ENCODE measurements around the gene MCTP2.
"Not testable (repeated sequence)": the region's sequence is repeated elsewhere in the genome, so short reads cannot be mapped to it uniquely, and the experiment has no call there.

MCTP2 gene

GRCh38 chr15:94235646-94236045 lies 4.3 kb downstream of the MCTP2 start:
- no peak for DNase-seq

- no peak for DNase-seq
Measured at GRCh38 chr15:94236608-94237007, 5.2 kb downstream of the MCTP2 start.

- DNase-seq, result no peak
Measured at GRCh38 chr15:94237903-94238302, 6.5 kb downstream of the MCTP2 start.

- no peak for DNase-seq
Measured at GRCh38 chr15:94238539-94239118, 7.3 kb downstream of the MCTP2 start.

- DNase-seq, result no peak
Measured at GRCh38 chr15:94239474-94239873, 8.1 kb downstream of the MCTP2 start.

- DNase-seq, result no peak
Measured at GRCh38 chr15:94240480-94240879, 9.1 kb downstream of the MCTP2 start.

GRCh38 chr15:94242257-94242656 lies 10.9 kb downstream of the MCTP2 start:
- no peak for DNase-seq

- not testable (repeated sequence) for DNase-seq
Measured at GRCh38 chr15:94243003-94243402, 11.6 kb downstream of the MCTP2 start.

GRCh38 chr15:94243418-94243817 lies 12.1 kb downstream of the MCTP2 start:
- DNase-seq, result no peak

GRCh38 chr15:94246016-94246415 lies 14.7 kb downstream of the MCTP2 start:
- DNase-seq, result no peak

- DNase-seq, result no peak
Measured at GRCh38 chr15:94247789-94248638, 16.7 kb downstream of the MCTP2 start.

GRCh38 chr15:94250801-94251200 lies 19.4 kb downstream of the MCTP2 start:
- DNase-seq, result no peak

GRCh38 chr15:94252223-94252766 lies 20.9 kb downstream of the MCTP2 start:
- DNase-seq, result no peak

GRCh38 chr15:94252906-94253491 lies 21.6 kb downstream of the MCTP2 start:
- no peak for DNase-seq

GRCh38 chr15:94253742-94254141 lies 22.4 kb downstream of the MCTP2 start:
- DNase-seq, result no peak

GRCh38 chr15:94255540-94255939 lies 24.2 kb downstream of the MCTP2 start:
- DNase-seq, result no peak

- DNase-seq, result no peak
Measured at GRCh38 chr15:94256511-94256910, 25.1 kb downstream of the MCTP2 start.

GRCh38 chr15:94257776-94258175 lies 26.4 kb downstream of the MCTP2 start:
- not testable (repeated sequence) for DNase-seq

GRCh38 chr15:94258246-94258645 lies 26.9 kb downstream of the MCTP2 start:
- DNase-seq, result no peak

- no peak for DNase-seq
Measured at GRCh38 chr15:94259121-94259751, 27.9 kb downstream of the MCTP2 start.

GRCh38 chr15:94259863-94260262 lies 28.5 kb downstream of the MCTP2 start:
- no peak for DNase-seq

GRCh38 chr15:94262201-94262600 lies 30.8 kb downstream of the MCTP2 start:
- DNase-seq, result no peak
